SK-N-SH treated with all-trans-retinoic acid at 6 μM for 48 hours (cell line): Measurements from ENCODE around the gene TCEA3.

Experiments used
- ARNTL ChIP-seq: fragments of 450-650 bp; formaldehyde crosslinking; IDR thresholded peaks from 2 replicates; pipeline ENCODE4 v1.5.0; 2020; ENCODE audit warnings: low read depth, mild to moderate bottlenecking, moderate library complexity, borderline replicate concordance
- ESRRG ChIP-seq: fragments of 250-450 bp; sonication (Bioruptor Pico); IDR thresholded peaks from 2 replicates; pipeline ENCODE4 v1.6.1; 2021; ENCODE audit warnings: mild to moderate bottlenecking
- PPARA ChIP-seq: fragments of 250-450 bp; sonication (Bioruptor Pico); IDR thresholded peaks from 2 replicates; pipeline ENCODE4 v1.5.0; 2020; ENCODE audit warnings: mild to moderate bottlenecking, borderline replicate concordance
- ZFP30 ChIP-seq: fragments of 450-650 bp; formaldehyde crosslinking; IDR thresholded peaks from 2 replicates; pipeline ENCODE4 v1.5.0; 2022; ENCODE audit warnings: mild to moderate bottlenecking, moderate library complexity
- ZNF565 ChIP-seq: fragments of 450-650 bp; formaldehyde crosslinking; conservative IDR thresholded peaks from 2 replicates; pipeline ENCODE4 v1.5.0; 2020; ENCODE audit warnings: low read depth, mild to moderate bottlenecking, moderate library complexity
- ZNF8 ChIP-seq: fragments of 450-650 bp; formaldehyde crosslinking; IDR thresholded peaks from 2 replicates; pipeline ENCODE4 v1.5.0; 2020; ENCODE audit warnings: mild to moderate bottlenecking, moderate library complexity
- TF ChIP-seq, protein P1 (sequence below): fragments of 250-450 bp; sonication (Bioruptor Pico); IDR thresholded peaks from 2 replicates; pipeline ENCODE4 v1.8.0; 2020; ENCODE audit warnings: mild to moderate bottlenecking, moderate library complexity, borderline replicate concordance
- TF ChIP-seq, protein P2 (sequence below): fragments of 250-450 bp; sonication (Bioruptor Pico); IDR thresholded peaks from 2 replicates; pipeline ENCODE4 v1.5.0; 2020; ENCODE audit warnings: mild to moderate bottlenecking, moderate library complexity

DNA sequence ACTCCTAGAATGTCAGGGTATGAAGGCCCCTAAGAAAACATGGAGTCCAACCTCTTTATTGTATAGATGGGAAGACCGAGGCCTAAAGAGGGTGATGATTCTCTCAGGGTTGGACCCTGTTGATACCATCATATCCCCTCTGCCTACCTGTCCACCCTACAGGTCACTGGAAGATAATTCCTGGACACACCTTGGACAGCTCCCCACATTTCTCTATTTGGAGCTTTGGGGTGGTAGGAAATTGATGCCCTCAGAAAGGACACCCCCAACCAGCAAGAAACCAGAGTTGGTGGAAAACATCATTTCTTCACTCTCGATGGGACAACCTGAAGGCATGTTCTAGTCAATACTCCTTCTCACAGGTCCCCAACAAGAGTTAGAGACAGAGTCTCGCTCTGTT lies 3.0 kb upstream of the TCEA3 start:
- TF ChIP-seq, protein P1, sequence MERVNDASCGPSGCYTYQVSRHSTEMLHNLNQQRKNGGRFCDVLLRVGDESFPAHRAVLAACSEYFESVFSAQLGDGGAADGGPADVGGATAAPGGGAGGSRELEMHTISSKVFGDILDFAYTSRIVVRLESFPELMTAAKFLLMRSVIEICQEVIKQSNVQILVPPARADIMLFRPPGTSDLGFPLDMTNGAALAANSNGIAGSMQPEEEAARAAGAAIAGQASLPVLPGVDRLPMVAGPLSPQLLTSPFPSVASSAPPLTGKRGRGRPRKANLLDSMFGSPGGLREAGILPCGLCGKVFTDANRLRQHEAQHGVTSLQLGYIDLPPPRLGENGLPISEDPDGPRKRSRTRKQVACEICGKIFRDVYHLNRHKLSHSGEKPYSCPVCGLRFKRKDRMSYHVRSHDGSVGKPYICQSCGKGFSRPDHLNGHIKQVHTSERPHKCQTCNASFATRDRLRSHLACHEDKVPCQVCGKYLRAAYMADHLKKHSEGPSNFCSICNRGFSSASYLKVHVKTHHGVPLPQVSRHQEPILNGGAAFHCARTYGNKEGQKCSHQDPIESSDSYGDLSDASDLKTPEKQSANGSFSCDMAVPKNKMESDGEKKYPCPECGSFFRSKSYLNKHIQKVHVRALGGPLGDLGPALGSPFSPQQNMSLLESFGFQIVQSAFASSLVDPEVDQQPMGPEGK = no peak
- TF ChIP-seq PPARA (CRISPR knock-in tag) (no peak), ZFP30 (CRISPR knock-in tag) (no peak), ZNF8 (no peak), ESRRG (CRISPR knock-in tag) (no peak), ARNTL (CRISPR knock-in tag) (no peak), ZNF565 (no peak)
- TF ChIP-seq, protein P2, sequence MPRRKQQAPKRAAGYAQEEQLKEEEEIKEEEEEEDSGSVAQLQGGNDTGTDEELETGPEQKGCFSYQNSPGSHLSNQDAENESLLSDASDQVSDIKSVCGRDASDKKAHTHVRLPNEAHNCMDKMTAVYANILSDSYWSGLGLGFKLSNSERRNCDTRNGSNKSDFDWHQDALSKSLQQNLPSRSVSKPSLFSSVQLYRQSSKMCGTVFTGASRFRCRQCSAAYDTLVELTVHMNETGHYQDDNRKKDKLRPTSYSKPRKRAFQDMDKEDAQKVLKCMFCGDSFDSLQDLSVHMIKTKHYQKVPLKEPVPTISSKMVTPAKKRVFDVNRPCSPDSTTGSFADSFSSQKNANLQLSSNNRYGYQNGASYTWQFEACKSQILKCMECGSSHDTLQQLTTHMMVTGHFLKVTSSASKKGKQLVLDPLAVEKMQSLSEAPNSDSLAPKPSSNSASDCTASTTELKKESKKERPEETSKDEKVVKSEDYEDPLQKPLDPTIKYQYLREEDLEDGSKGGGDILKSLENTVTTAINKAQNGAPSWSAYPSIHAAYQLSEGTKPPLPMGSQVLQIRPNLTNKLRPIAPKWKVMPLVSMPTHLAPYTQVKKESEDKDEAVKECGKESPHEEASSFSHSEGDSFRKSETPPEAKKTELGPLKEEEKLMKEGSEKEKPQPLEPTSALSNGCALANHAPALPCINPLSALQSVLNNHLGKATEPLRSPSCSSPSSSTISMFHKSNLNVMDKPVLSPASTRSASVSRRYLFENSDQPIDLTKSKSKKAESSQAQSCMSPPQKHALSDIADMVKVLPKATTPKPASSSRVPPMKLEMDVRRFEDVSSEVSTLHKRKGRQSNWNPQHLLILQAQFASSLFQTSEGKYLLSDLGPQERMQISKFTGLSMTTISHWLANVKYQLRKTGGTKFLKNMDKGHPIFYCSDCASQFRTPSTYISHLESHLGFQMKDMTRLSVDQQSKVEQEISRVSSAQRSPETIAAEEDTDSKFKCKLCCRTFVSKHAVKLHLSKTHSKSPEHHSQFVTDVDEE (CRISPR knock-in tag) = no peak
